K562 (cell line): Measurements from ENCODE around the gene FMN1. TPM values are rescaled to one million over a fixed set of nuclear protein-coding genes. Genes with fewer than 3 reads are reported as not detected.

Source experiments
- ARID2 ChIP-seq: fragments of 450-650 bp; IDR thresholded peaks from 2 replicates; pipeline ENCODE4 v1.6.1; 2017; ENCODE audit warnings: antibody characterized with exemption, mild to moderate bottlenecking
- FOXP4 ChIP-seq: sonication (generic); formaldehyde crosslinking; IDR thresholded peaks from 2 replicates; pipeline ENCODE4 v1.8.0; 2022; ENCODE audit warnings: mild to moderate bottlenecking, missing genetic modification reagents, borderline replicate concordance
- HCFC1 ChIP-seq: IDR thresholded peaks from 2 replicates; pipeline ENCODE4 v1.6.1; 2012; ENCODE audit warnings: low read depth, low read length, improper control_type of control experiment
- HINFP ChIP-seq: fragments of 450-650 bp; conservative IDR thresholded peaks from 2 replicates; pipeline ENCODE4 v1.6.1; 2016; ENCODE audit warnings: missing genetic modification characterization, low read depth, mild to moderate bottlenecking, control low read depth, missing compliant biosample characterization
- JUND ChIP-seq, 2 experiments: IDR thresholded peaks; 2 replicates in 1 of 2; 3 replicates in 1 of 2; pipeline ENCODE4 v1.6.1; 2011; ENCODE audit warnings: borderline replicate concordance in 2 of 2, low read depth in 2 of 2, low read length in 2 of 2, improper control_type of control experiment in 1 of 2, missing biosample characterization in 1 of 2, missing genetic modification characterization in 1 of 2, missing genetic modification reagents in 1 of 2
- MTA3 ChIP-seq: fragments of 450-650 bp; formaldehyde crosslinking; IDR thresholded peaks from 2 replicates; pipeline ENCODE4 v1.6.1; 2017; ENCODE audit warnings: mild to moderate bottlenecking, borderline replicate concordance
- MYBL2 ChIP-seq, 2 experiments: fragments of 450-650 bp in 1 of 2; sonication (generic) in 1 of 2; formaldehyde crosslinking in 1 of 2; IDR thresholded peaks; 2 replicates each; pipeline versions ENCODE4 v1.6.1 to v1.8.1; 2017 to 2022; ENCODE audit warnings: borderline replicate concordance in 1 of 2, inconsistent platforms in 1 of 2, low read depth in 1 of 2, mild to moderate bottlenecking in 1 of 2, missing genetic modification reagents in 1 of 2, moderate library complexity in 1 of 2
- NFE2 ChIP-seq: IDR thresholded peaks from 2 replicates; pipeline ENCODE4 v1.6.1; 2014; ENCODE audit warnings: antibody characterized with exemption, low read depth
- NFXL1 ChIP-seq: fragments of 450-650 bp; formaldehyde crosslinking; IDR thresholded peaks from 2 replicates; pipeline ENCODE4 v1.4.0; 2021; ENCODE audit warnings: mild to moderate bottlenecking
- RBM15 ChIP-seq: fragments of 200-400 bp; formaldehyde crosslinking; IDR thresholded peaks from 2 replicates; pipeline ENCODE4 v1.6.1; 2018; ENCODE audit warnings: mild to moderate bottlenecking, low read length, moderate library complexity; ENCODE audit not compliant: insufficient read depth
- RBM34 ChIP-seq: fragments of 200-400 bp; formaldehyde crosslinking; IDR thresholded peaks from 2 replicates; pipeline ENCODE4 v1.6.1; 2018; ENCODE audit warnings: low read length, borderline replicate concordance; ENCODE audit not compliant: insufficient read depth
- TOE1 ChIP-seq, 2 experiments: fragments of 450-650 bp in 1 of 2; sonication (generic) in 1 of 2; formaldehyde crosslinking in 1 of 2; IDR thresholded peaks; 2 replicates each; pipeline versions ENCODE4 v1.7.1 to v1.8.0; 2016 to 2022; ENCODE audit warnings: borderline replicate concordance in 2 of 2, mild to moderate bottlenecking in 2 of 2, antibody characterized with exemption in 1 of 2, inconsistent platforms in 1 of 2, low read depth in 1 of 2, missing genetic modification reagents in 1 of 2, moderate library complexity in 1 of 2
- ZBTB1 ChIP-seq: sonication (generic); formaldehyde crosslinking; IDR thresholded peaks from 2 replicates; pipeline ENCODE4 v1.8.1; 2023; ENCODE audit warnings: missing genetic modification reagents, low read depth, mild to moderate bottlenecking, borderline replicate concordance
- ZEB2 ChIP-seq: fragments of 450-650 bp; IDR thresholded peaks from 2 replicates; pipeline ENCODE4 v1.6.1; 2016
- ZNF212 ChIP-seq: fragments of 450-650 bp; formaldehyde crosslinking; IDR thresholded peaks from 2 replicates; pipeline ENCODE4 v1.4.0; 2020; ENCODE audit warnings: mild to moderate bottlenecking
- polyA plus RNA-seq, 8 experiments: library from polyadenylated mRNA; depleted of rRNA in 4 of 8; stranded (reverse) in 5 of 8; unstranded in 3 of 8; fragments of >200 nt; fragmentation: Nextera tagmentation in 2 of 8; fragmentation: Illumina TruSeq in 1 of 8; extraction: Ambion mirVana in 2 of 8; extraction: Trizol in 1 of 8; gene quantifications; 2 replicates each; pipeline versions ENCODE4 v1.2.1 to v1.2.3, GENCODE V29; 2011 to 2014; ENCODE audit warnings: inconsistent platforms in 1 of 8, missing spikeins in 1 of 8
- total RNA-seq, 7 experiments: library from RNA; depleted of rRNA in 6 of 7; stranded (reverse); fragments of >200 nt in 6 of 7; fragmentation: Illumina TruSeq in 2 of 7; extraction: Trizol in 2 of 7; gene quantifications; 2 replicates each; pipeline versions ENCODE4 v1.2.1 to v1.2.3, GENCODE V29; 2011 to 2021; ENCODE audit warnings: low replicate concordance in 1 of 7
- TF ChIP-seq, protein P1 (sequence below): fragments of 200-800 bp; sonication (Bioruptor generic); IDR thresholded peaks from 2 replicates; pipeline ENCODE4 v1.6.1; 2017; ENCODE audit warnings: missing genetic modification characterization, missing compliant biosample characterization
- TF ChIP-seq, protein P2 (sequence below): fragments of 450-650 bp; formaldehyde crosslinking; IDR thresholded peaks from 2 replicates; pipeline ENCODE4 v1.4.0; 2020; ENCODE audit warnings: mild to moderate bottlenecking, mixed read lengths
- TF ChIP-seq, protein P3 (sequence below): sonication (generic); formaldehyde crosslinking; IDR thresholded peaks from 2 replicates; pipeline ENCODE4 v1.9.0; 2022; ENCODE audit warnings: mild to moderate bottlenecking, missing genetic modification reagents

The FMN1 gene
- total and polyA plus RNA-seq, 9 of the 15 experiments (the other 6 are each of a cell fraction or from before 2014, with no cell fraction given) = 0.03 to 0.07 (median 0.04) TPM; not detected in 6

- TF ChIP-seq FOXP4 (CRISPR knock-in tag) = no peak
- TF ChIP-seq MTA3 = no peak
- peak; percentile 97 for TF ChIP-seq JUND (IDR thresholded peaks at IDR 0.05; ENCODE audit: borderline replicate concordance, low read depth, low read length)
- TF ChIP-seq JUND (tag; IDR thresholded peaks at IDR 0.05; ENCODE audit: borderline replicate concordance, low read depth, low read length) = peak; percentile 100
- no peak for TF ChIP-seq HCFC1
- TF ChIP-seq, protein P1, sequence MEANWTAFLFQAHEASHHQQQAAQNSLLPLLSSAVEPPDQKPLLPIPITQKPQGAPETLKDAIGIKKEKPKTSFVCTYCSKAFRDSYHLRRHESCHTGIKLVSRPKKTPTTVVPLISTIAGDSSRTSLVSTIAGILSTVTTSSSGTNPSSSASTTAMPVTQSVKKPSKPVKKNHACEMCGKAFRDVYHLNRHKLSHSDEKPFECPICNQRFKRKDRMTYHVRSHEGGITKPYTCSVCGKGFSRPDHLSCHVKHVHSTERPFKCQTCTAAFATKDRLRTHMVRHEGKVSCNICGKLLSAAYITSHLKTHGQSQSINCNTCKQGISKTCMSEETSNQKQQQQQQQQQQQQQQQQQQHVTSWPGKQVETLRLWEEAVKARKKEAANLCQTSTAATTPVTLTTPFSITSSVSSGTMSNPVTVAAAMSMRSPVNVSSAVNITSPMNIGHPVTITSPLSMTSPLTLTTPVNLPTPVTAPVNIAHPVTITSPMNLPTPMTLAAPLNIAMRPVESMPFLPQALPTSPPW (CRISPR knock-in tag) = no peak
- 0 out of 2 replicates have a peak, but pooled peaks have one; percentile 20 for TF ChIP-seq NFE2
- no peak for TF ChIP-seq HINFP (tag)
- TF ChIP-seq, protein P2, sequence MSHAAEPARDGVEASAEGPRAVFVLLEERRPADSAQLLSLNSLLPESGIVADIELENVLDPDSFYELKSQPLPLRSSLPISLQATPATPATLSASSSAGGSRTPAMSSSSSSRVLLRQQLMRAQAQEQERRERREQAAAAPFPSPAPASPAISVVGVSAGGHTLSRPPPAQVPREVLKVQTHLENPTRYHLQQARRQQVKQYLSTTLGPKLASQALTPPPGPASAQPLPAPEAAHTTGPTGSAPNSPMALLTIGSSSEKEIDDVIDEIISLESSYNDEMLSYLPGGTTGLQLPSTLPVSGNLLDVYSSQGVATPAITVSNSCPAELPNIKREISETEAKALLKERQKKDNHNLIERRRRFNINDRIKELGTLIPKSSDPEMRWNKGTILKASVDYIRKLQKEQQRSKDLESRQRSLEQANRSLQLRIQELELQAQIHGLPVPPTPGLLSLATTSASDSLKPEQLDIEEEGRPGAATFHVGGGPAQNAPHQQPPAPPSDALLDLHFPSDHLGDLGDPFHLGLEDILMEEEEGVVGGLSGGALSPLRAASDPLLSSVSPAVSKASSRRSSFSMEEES = no peak
- TF ChIP-seq RBM34 = no peak
- no peak for TF ChIP-seq NFXL1 (CRISPR knock-in tag)
- no peak for TF ChIP-seq TOE1 (IDR thresholded peaks at IDR 0.05; ENCODE audit: borderline replicate concordance)
- TF ChIP-seq TOE1 (CRISPR knock-in tag; IDR thresholded peaks at IDR 0.05; ENCODE audit: borderline replicate concordance, low read depth) = no peak
- TF ChIP-seq RBM15 = no peak
- TF ChIP-seq ZBTB1 (CRISPR knock-in tag) = no peak
- TF ChIP-seq ARID2 = no peak
- TF ChIP-seq MYBL2 (IDR thresholded peaks at IDR 0.05; ENCODE audit: low read depth) = no peak
- no peak for TF ChIP-seq MYBL2 (CRISPR knock-in tag; IDR thresholded peaks at IDR 0.05; ENCODE audit: borderline replicate concordance)
- TF ChIP-seq ZNF212 (CRISPR knock-in tag) = no peak
- TF ChIP-seq, protein P3, sequence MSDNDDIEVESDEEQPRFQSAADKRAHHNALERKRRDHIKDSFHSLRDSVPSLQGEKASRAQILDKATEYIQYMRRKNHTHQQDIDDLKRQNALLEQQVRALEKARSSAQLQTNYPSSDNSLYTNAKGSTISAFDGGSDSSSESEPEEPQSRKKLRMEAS (CRISPR knock-in tag) = no peak
- no peak for TF ChIP-seq ZEB2
Observed at GRCh38 chr15:32870240-32871033, 324.1 kb downstream of the FMN1 start (continued).
